ENCODE data around the gene WDR59. TPM values are rescaled to one million over a fixed set of nuclear protein-coding genes. Genes with fewer than 3 reads are reported as not detected.

The WDR59 gene
- total RNA-seq, 4 donors from 2014 or later, result 16.3 to 30.6 (median 21.8) TPM

- ATAC-seq (ENCODE audit: low FRiP score), result no peak
Measured at GRCh38 chr16:74831467-74831866, 153.5 kb downstream of the WDR59 start.

GRCh38 chr16:74830648-74831047 is 154.3 kb downstream of the WDR59 start:
- no peak for ATAC-seq (ENCODE audit: low FRiP score)
- TF ChIP-seq, protein P1, sequence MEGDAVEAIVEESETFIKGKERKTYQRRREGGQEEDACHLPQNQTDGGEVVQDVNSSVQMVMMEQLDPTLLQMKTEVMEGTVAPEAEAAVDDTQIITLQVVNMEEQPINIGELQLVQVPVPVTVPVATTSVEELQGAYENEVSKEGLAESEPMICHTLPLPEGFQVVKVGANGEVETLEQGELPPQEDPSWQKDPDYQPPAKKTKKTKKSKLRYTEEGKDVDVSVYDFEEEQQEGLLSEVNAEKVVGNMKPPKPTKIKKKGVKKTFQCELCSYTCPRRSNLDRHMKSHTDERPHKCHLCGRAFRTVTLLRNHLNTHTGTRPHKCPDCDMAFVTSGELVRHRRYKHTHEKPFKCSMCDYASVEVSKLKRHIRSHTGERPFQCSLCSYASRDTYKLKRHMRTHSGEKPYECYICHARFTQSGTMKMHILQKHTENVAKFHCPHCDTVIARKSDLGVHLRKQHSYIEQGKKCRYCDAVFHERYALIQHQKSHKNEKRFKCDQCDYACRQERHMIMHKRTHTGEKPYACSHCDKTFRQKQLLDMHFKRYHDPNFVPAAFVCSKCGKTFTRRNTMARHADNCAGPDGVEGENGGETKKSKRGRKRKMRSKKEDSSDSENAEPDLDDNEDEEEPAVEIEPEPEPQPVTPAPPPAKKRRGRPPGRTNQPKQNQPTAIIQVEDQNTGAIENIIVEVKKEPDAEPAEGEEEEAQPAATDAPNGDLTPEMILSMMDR (IDR thresholded peaks at IDR 0.05), result no peak

More at GRCh38 chr16:74831467-74831866, 153.5 kb downstream of the WDR59 start:
- DNase-seq (ENCODE audit: low spot score), result no peak
- TF ChIP-seq, protein P1 (IDR thresholded peaks at IDR 0.05), result no peak

GRCh38 chr16:74829637-74830036 is 155.3 kb downstream of the WDR59 start:
- ATAC-seq (ENCODE audit: low FRiP score) (no peak), DNase-seq (ENCODE audit: low spot score) (no peak)
- TF ChIP-seq, protein P1 (IDR thresholded peaks at IDR 0.05), result no peak

More at GRCh38 chr16:74830648-74831047, 154.3 kb downstream of the WDR59 start:
- DNase-seq (ENCODE audit: low spot score), result no peak

- TF ChIP-seq, protein P1 (IDR thresholded peaks at IDR 0.05), result no peak
- no peak for ATAC-seq (ENCODE audit: low FRiP score)
- no peak for DNase-seq (ENCODE audit: low spot score)
Measured at GRCh38 chr16:74825941-74826340, 159.0 kb downstream of the WDR59 start.

- TF ChIP-seq, protein P1 (IDR thresholded peaks at IDR 0.05), result no peak
- ATAC-seq (ENCODE audit: low FRiP score) (no peak), DNase-seq (ENCODE audit: low spot score) (no peak)
Measured at GRCh38 chr16:74825016-74825415, 159.9 kb downstream of the WDR59 start.

Other genes starting within 250 kb of the WDR59 start
- not detected for gene FA2H, start 210.3 kb downstream of the WDR59 start, total RNA-seq
- gene ZNRF1, start 13.9 kb upstream of the WDR59 start, total RNA-seq, result 10 to 100 TPM in 3 of 4 donors, 1 to 10 TPM in 1; 7.5 to 20.7 (median 15.1) TPM
- gene LDHD, start 131.7 kb upstream of the WDR59 start, total RNA-seq, result 10 to 100 TPM; 10.2 to 52.5 (median 17.4) TPM
- 10 to 100 TPM in 1 of 4 donors, 1 to 10 TPM in 3; 5.5 to 12.6 (median 7.0) TPM for gene ZFP1, start 163.4 kb upstream of the WDR59 start, total RNA-seq
- gene CTRB2, start 222.0 kb upstream of the WDR59 start, total RNA-seq, result not detected
- under 1 TPM in 1 of 4 donors, not detected in 3; 0.69 TPM for gene CTRB1, start 233.9 kb upstream of the WDR59 start, total RNA-seq